CD4-positive, alpha-beta memory T cell (primary cell): ENCODE measurements around the gene GRIA1. TPM values are rescaled to one million over a fixed set of nuclear protein-coding genes. Genes with fewer than 3 reads are reported as not detected.
"Not testable (repeated sequence)": the region's sequence is repeated elsewhere in the genome, so short reads cannot be mapped to it uniquely, and the experiment has no call there.

Source experiments
- CTCF ChIA-PET: fragments of 350-600 bp; sonication (Branson Sonifier 250); formaldehyde crosslinking; loops from one replicate; lab custom pipeline; 2021; ENCODE audit warnings: inconsistent platforms; ENCODE audit not compliant: partially characterized antibody; lab: Charles Lee
- POLR2A ChIA-PET: fragments of 350-600 bp; sonication (Branson Sonifier 250); formaldehyde crosslinking; loops from one replicate; lab custom pipeline; 2021; ENCODE audit not compliant: partially characterized antibody; lab: Charles Lee
- DNase-seq, 5 donors: peaks; one replicate each; pipeline versions ENCODE4 v3.0.0 to v3.0.0-alpha.2; 2020 to 2022; ENCODE audit warnings: mixed read lengths in 1 of 5
- H3K27ac ChIP-seq: one replicate; pipeline ENCODE4 v1.7.0; 2013; ENCODE audit warnings: low read depth, low read length
- H3K27me3 ChIP-seq: 2 replicates; pipeline ENCODE4 v1.7.0; 2013; ENCODE audit warnings: mild to moderate bottlenecking, low read length, moderate library complexity; ENCODE audit not compliant: insufficient read depth
- H3K36me3 ChIP-seq: 2 replicates; pipeline ENCODE4 v1.7.0; 2013; ENCODE audit warnings: mild to moderate bottlenecking, low read length, moderate library complexity; ENCODE audit not compliant: insufficient read depth
- H3K4me1 ChIP-seq: 2 replicates; pipeline ENCODE4 v1.7.0; 2013; ENCODE audit warnings: mild to moderate bottlenecking, low read length, moderate library complexity; ENCODE audit not compliant: insufficient read depth
- H3K4me3 ChIP-seq, 2 donors: one replicate each; pipeline ENCODE4 v1.7.0; 2013; ENCODE audit warnings: low read length in 2 of 2, mild to moderate bottlenecking in 1 of 2
- H3K9me3 ChIP-seq, 2 donors: one replicate each; pipeline ENCODE4 v1.7.0; 2013; ENCODE audit warnings: low read length in 2 of 2, control low read depth in 1 of 2; ENCODE audit not compliant: control insufficient read depth in 1 of 2
- H3K27ac Mint-ChIP-seq, 7 donors: one replicate each; pipeline ENCODE4 v1.8.0; 2020 to 2021; ENCODE audit warnings: mixed read lengths in 7 of 7, mild to moderate bottlenecking in 6 of 7, inconsistent platforms in 3 of 7, moderate library complexity in 3 of 7
- H3K27me3 Mint-ChIP-seq, 2 donors: one replicate each; pipeline ENCODE4 v1.8.0; 2020 to 2021; ENCODE audit warnings: mixed read lengths in 2 of 2
- H3K36me3 Mint-ChIP-seq, 2 donors: one replicate each; pipeline ENCODE4 v1.8.0; 2020 to 2021; ENCODE audit warnings: mixed read lengths in 2 of 2, inconsistent platforms in 1 of 2, mild to moderate bottlenecking in 1 of 2
- H3K4me1 Mint-ChIP-seq, 4 donors: one replicate each; pipeline ENCODE4 v1.8.0; 2020 to 2021; ENCODE audit warnings: mixed read lengths in 4 of 4, mild to moderate bottlenecking in 1 of 4
- H3K4me3 Mint-ChIP-seq, 8 donors: one replicate each; pipeline ENCODE4 v1.8.0; 2020 to 2021; ENCODE audit warnings: mixed read lengths in 8 of 8, mild to moderate bottlenecking in 7 of 8, moderate library complexity in 6 of 8, inconsistent platforms in 3 of 8
- H3K9me3 Mint-ChIP-seq, 8 donors: one replicate each; pipeline ENCODE4 v1.8.0; 2020 to 2021; ENCODE audit warnings: mixed read lengths in 8 of 8, mild to moderate bottlenecking in 5 of 8, inconsistent platforms in 3 of 8, moderate library complexity in 1 of 8
- intact Hi-C: fragments of 100-400 bp; cut with micrococcal nuclease; formaldehyde crosslinking; loops from one replicate; pipeline ENCODE4 v1.15.1; 2023
- polyA plus RNA-seq, 2 donors: library from polyadenylated mRNA; unstranded; fragments of 300-500 nt; fragmentation: Illumina TruSeq; gene quantifications; one replicate each; pipeline ENCODE4 v1.2.3, GENCODE V29; 2021
- total RNA-seq, 2 experiments: library from RNA; stranded (reverse); gene quantifications; one replicate each; pipeline ENCODE4 v1.2.3, GENCODE V29; 2021

GRIA1 gene
- total and polyA plus RNA-seq, 4 experiments from 2014 or later = not detected

- Histone ChIP-seq H3K4me3 (no peak overlapping the region), H3K4me1 (no peaks in the 10 kb centered on the region), H3K36me3 (no peaks in the 10 kb centered on the region), H3K27ac (no peak overlapping the region), H3K27me3 (no peaks in the 10 kb centered on the region), H3K9me3 (peaks cover 0 to 3% of the 10 kb centered on the region in 2 donors)
- H3K36me3 Mint-ChIP-seq = no peaks in the 10 kb centered on the region
- no peaks in the 10 kb centered on the region for H3K4me1 Mint-ChIP-seq
- H3K4me3 Mint-ChIP-seq = no peak overlapping the region
- H3K27ac Mint-ChIP-seq = no peak overlapping the region
- no peak for DNase-seq
- ChIA-PET POLR2A (no interaction called here), CTCF (no interaction called here)
- peaks cover 0 to 4% (median 1%) of the 10 kb centered on the region in 8 donors for H3K9me3 Mint-ChIP-seq
- no peaks in the 10 kb centered on the region for H3K27me3 Mint-ChIP-seq
- intact Hi-C loops = no loop called here
Observed at GRCh38 chr5:153824909-153825308, 334.4 kb downstream of the GRIA1 start.

DNA sequence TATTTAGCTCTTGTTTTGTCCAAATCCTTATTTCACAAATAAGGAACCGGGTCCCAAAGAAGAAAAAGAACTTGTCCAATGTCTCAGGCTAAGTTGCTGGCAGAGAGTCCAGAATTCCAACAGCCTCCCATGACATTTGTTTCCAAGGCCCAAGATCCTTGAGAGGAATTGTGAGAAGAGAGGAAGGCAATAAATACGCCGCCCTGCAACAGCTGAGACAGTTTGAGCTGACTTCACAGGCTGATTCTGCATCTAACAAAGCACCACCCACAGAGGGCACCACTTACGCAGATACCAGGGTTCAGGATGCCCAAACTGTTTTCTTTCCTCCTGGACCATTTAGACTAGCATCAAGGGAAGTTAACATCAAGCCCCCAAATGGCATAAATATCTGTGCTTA is 336.9 kb downstream of the GRIA1 start:
- no peak overlapping the region for H3K4me3 ChIP-seq
- Mint-ChIP-seq H3K27me3 (no peaks in the 10 kb centered on the region), H3K9me3 (peaks cover 0 to 3% (median 2%) of the 10 kb centered on the region in 8 donors), H3K27ac (no peak overlapping the region), H3K36me3 (no peaks in the 10 kb centered on the region), H3K4me3 (no peak overlapping the region), H3K4me1 (no peaks in the 10 kb centered on the region)
- H3K9me3 ChIP-seq = peaks cover 0 to 3% of the 10 kb centered on the region in 2 donors
- no peak overlapping the region for H3K27ac ChIP-seq
- no peaks in the 10 kb centered on the region for H3K4me1 ChIP-seq
- no peak for DNase-seq
- intact Hi-C loops = no loop called here
- no peaks in the 10 kb centered on the region for H3K27me3 ChIP-seq
- ChIA-PET CTCF (no interaction called here), POLR2A (no interaction called here)
- H3K36me3 ChIP-seq = no peaks in the 10 kb centered on the region

DNA sequence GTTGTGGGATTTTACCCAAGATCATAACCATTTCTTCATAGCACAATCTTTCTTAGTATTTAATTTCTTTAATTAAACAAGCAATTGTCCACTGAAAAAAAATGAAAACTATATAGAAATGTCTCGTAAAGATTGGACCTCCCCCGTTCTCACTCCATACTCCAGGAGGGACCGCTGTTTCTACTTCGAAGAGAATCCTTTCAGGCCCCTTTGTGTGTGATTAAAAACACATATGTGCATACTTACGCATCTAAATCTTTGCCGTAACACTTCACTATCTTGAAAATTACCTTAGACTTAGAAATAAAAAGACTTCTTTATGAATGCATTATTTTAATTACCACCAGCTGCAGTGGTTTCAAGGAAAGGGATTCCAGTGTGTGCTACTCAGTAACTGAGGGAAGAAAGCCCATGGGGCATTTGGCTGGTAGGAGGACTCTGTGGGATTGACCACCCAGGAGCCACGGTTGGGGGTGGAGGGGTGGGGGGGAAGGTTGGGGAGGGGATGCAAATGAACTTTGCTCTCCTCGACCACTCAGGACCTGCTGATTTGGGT is 339.1 kb downstream of the GRIA1 start:
- no peak overlapping the region for H3K4me3 ChIP-seq
- H3K4me1 ChIP-seq = no peaks in the 10 kb centered on the region
- H3K4me1 Mint-ChIP-seq = no peaks in the 10 kb centered on the region
- H3K9me3 Mint-ChIP-seq = peaks cover 0 to 3% (median 2%) of the 10 kb centered on the region in 8 donors
- intact Hi-C loops = no loop called here
- H3K27ac Mint-ChIP-seq = no peak overlapping the region
- ChIA-PET POLR2A (no interaction called here), CTCF (no interaction called here)
- H3K27me3 Mint-ChIP-seq = no peaks in the 10 kb centered on the region
- no peaks in the 10 kb centered on the region for H3K36me3 Mint-ChIP-seq
- no peak overlapping the region for H3K4me3 Mint-ChIP-seq
- H3K27me3 ChIP-seq = no peaks in the 10 kb centered on the region
- H3K9me3 ChIP-seq = peaks cover 0 to 3% of the 10 kb centered on the region in 2 donors
- no peak for DNase-seq
- H3K27ac ChIP-seq = no peak overlapping the region
- no peaks in the 10 kb centered on the region for H3K36me3 ChIP-seq

- Histone ChIP-seq H3K27ac (no peak overlapping the region), H3K4me3 (no peak overlapping the region), H3K4me1 (no peaks in the 10 kb centered on the region), H3K36me3 (no peaks in the 10 kb centered on the region), H3K9me3 (peaks cover 0 to 3% of the 10 kb centered on the region in 2 donors), H3K27me3 (no peaks in the 10 kb centered on the region)
- Mint-ChIP-seq H3K36me3 (no peaks in the 10 kb centered on the region), H3K4me3 (no peak overlapping the region), H3K27ac (no peak overlapping the region), H3K27me3 (no peaks in the 10 kb centered on the region), H3K9me3 (peaks cover 0 to 3% (median 2%) of the 10 kb centered on the region in 8 donors), H3K4me1 (no peaks in the 10 kb centered on the region)
- POLR2A ChIA-PET = no interaction called here
- DNase-seq = no peak
- CTCF ChIA-PET = no interaction called here
- intact Hi-C loops = no loop called here
Observed at GRCh38 chr5:153831973-153832372, 341.5 kb downstream of the GRIA1 start.

GRCh38 chr5:153835891-153836515 is 345.5 kb downstream of the GRIA1 start:
- Histone ChIP-seq H3K27ac (no peak overlapping the region), H3K36me3 (no peaks in the 10 kb centered on the region), H3K9me3 (no peaks in the 10 kb centered on the region), H3K4me3 (no peak overlapping the region), H3K4me1 (no peaks in the 10 kb centered on the region), H3K27me3 (no peaks in the 10 kb centered on the region)
- Mint-ChIP-seq H3K36me3 (no peaks in the 10 kb centered on the region), H3K4me1 (no peaks in the 10 kb centered on the region), H3K27ac (no peak overlapping the region), H3K27me3 (no peaks in the 10 kb centered on the region), H3K9me3 (peaks cover 0 to under 1% (median 0%) of the 10 kb centered on the region in 8 donors), H3K4me3 (no peak overlapping the region)
- intact Hi-C loops = no loop called here
- DNase-seq = no peak
- POLR2A ChIA-PET = no interaction called here
- CTCF ChIA-PET = no interaction called here

- H3K36me3 Mint-ChIP-seq, H3K4me3 ChIP-seq, CTCF ChIA-PET: not testable (repeated sequence)
Observed at GRCh38 chr5:153849303-153850113, 359.0 kb downstream of the GRIA1 start.

DNA sequence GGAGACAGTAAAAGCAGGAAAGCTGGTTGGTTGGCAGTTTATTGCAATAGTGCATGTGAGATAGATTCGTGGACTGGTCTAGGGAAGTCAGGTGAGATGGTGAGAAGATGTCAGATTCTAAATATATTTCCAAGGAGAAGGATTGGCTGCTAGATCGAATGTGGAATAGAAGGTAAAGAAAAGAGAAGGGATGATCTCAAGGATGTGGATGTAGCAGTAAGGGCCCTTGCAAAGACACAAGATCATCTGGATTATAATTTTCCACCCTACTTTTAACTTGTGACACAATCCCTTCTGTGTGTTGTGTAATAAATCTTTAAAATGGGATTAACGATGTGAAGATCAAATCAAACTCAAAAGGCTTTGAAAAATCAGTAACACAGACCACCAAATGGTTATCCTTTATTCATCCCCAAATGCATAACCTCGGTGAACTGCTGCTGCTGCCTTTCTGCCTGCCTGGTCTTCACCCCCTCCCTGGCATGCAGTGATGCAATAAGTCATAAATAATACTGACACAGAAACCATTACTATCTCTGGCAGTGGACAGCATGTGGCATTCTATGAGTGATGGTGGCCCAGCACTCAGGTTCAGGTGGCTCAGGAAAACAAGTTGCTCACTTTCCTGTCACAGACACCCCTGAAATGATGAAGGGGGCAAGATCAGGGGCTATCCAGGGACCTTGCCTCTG is 369.9 kb downstream of the GRIA1 start:
- Histone ChIP-seq H3K27ac (no peak overlapping the region), H3K4me1 (no peaks in the 10 kb centered on the region), H3K9me3 (no peaks in the 10 kb centered on the region), H3K4me3 (no peak overlapping the region), H3K27me3 (no peaks in the 10 kb centered on the region), H3K36me3 (no peaks in the 10 kb centered on the region)
- intact Hi-C loops = no loop called here
- Mint-ChIP-seq H3K9me3 (peaks cover 0 to 7% (median 2%) of the 10 kb centered on the region in 8 donors), H3K4me3 (no peak overlapping the region), H3K4me1 (no peaks in the 10 kb centered on the region), H3K27me3 (peaks cover 3% of the 10 kb centered on the region in 2 donors), H3K27ac (no peak overlapping the region), H3K36me3 (no peaks in the 10 kb centered on the region)
- POLR2A ChIA-PET = no interaction called here
- CTCF ChIA-PET = no interaction called here
- DNase-seq = no peak

More at GRCh38 chr5:153849303-153850113, 359.0 kb downstream of the GRIA1 start:
- H3K9me3 ChIP-seq, H3K4me3 Mint-ChIP-seq, H3K4me1 ChIP-seq, DNase-seq, H3K27me3 ChIP-seq, H3K4me1 Mint-ChIP-seq, POLR2A ChIA-PET, H3K36me3 ChIP-seq, intact Hi-C loops, H3K27ac Mint-ChIP-seq, H3K27me3 Mint-ChIP-seq, H3K9me3 Mint-ChIP-seq, H3K27ac ChIP-seq: not testable (repeated sequence)
